ENCODE data around the gene AATK. TPM values are rescaled to one million over a fixed set of nuclear protein-coding genes. Genes with fewer than 3 reads are reported as not detected.

Gene AATK
- total RNA-seq, 2 donors from 2014 or later: 29.1 to 42.2 TPM

DNA sequence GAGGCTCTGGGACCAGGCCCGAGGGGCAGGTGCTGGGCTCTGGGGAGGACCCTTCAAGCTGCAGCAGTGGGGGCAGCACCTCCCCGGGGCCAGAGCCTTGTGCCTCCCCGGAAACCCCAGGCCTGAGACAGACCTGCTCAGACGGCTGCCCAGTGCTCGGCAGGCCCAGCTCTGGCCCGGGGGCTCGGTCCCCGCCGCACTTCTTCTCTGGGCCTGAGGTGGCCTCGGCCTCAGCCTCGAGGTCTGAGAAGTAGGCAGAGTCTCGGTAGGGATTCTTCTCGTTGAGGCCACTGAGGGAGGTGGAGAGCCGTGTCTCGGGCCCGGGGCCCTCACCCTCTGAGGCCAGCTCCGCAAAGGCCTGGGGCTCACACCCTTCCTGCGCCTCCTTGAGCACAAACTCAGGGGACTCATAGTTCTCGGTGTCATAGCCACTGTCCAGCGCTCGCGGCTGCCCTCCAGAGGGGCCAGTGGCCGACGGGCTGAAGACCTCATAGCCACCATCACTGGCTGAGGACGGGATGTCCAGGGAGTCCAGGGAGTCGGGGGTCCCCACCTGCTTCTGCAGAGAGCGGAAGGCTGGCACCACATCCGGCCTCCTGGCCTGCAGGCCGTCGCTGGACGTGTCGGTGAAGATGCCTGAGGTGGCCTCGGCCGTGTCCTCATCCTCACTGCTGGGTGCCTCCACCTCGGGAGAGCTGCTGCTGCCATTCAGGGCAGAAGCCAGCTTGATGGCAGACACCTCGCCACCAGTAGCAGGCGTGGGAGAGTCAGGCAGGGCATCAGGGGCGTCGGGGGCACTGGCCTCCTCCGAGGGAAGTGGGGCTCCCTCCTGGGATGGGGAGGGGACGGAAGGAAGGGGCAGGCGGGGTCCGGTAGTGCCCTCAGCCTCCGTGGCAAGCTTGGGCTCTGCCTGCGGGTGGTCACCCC is 45.1 kb downstream of the AATK start:
- DNase-seq (no peak), ATAC-seq (no peak)
- Histone ChIP-seq H3K36me3 (replicated peaks in 1 of 2; ENCODE audit: insufficient read depth in 1 of 2, low read depth in 2 of 2) (peaks cover 0 to 1% of the 10 kb centered on the region in 2 donors), H3K27ac (no peak overlapping the region), H3K4me3 (no peak overlapping the region), H3K9me3 (no peaks in the 10 kb centered on the region), H3K4me1 (no peaks in the 10 kb centered on the region), H3K27me3 (no peaks in the 10 kb centered on the region)
- WGBS, 2 donors: 82 to 91% methylated on average over 26 to 33 of the region's 45 CpGs
- intact Hi-C loops (cut with DNase I): no loop called here
- no peak for TF ChIP-seq POLR2A (IDR thresholded peaks at IDR 0.05)
- TF ChIP-seq CTCF (IDR thresholded peaks at IDR 0.05): no peak

- H3K27ac ChIP-seq: peak overlapping the region in 1 of 4 donors; percentile 12
- no peak overlapping the region for H3K4me3 ChIP-seq
- no peak for ATAC-seq
Measured at GRCh38 chr17:81120149-81120484, 45.9 kb downstream of the AATK start.

DNA sequence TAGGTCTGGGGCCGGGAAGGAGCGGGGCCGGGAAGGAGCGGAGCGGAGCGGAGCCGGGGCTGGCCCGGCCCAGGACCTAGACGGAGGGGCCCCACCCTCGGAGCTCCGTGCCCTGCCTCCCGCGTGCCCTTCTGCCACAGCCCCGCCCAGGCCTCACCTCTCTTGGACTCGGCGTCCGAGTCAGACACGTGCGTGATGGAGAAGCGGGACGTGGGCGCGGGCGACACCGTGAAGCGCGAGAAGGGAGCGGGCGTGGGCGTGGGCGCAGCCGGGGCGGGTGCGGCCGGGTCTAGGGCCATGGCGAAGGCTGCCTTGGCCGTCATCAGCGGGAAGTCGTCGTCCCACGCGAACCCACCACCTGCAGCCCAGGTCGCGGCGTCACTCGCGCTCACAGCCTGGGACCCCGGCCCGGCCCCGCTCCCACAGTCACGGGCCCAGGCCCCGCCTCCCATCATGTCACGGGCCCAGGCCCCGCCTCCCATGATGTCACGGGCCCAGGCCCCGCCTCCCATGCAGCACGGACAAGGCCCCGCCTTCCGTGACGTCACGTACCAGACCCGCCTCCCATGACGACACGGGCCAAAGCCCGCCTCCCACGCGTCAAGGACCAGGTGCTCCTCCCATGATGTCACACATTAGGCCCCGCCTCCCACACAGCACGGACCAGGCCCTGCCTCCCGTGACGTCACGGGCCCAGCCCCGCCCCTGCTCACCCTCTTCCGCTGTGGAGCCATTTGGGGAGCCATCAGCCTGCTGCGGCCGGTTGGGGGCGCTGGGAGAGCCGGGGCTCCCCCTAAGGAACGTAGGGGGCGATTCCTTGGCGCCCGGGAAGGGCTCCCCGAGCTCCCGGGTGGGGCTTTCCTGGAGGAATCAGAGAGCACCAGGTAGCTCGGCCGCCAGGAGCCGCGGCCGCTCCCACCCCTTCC is 46.5 kb downstream of the AATK start:
- intact Hi-C loops (cut with DNase I): no loop called here
- peak; percentile 56 to 70 (median 61) for DNase-seq
- Histone ChIP-seq H3K27me3 (no peaks in the 10 kb centered on the region), H3K4me3 (no peak overlapping the region), H3K36me3 (replicated peaks in 1 of 2; ENCODE audit: insufficient read depth in 1 of 2, low read depth in 2 of 2) (peaks cover 0 to 1% of the 10 kb centered on the region in 2 donors), H3K4me1 (no peaks in the 10 kb centered on the region), H3K27ac (peak overlapping the region in 1 of 4 donors; percentile 12), H3K9me3 (no peaks in the 10 kb centered on the region)
- no peak for TF ChIP-seq POLR2A (IDR thresholded peaks at IDR 0.05)
- no peak for TF ChIP-seq CTCF (IDR thresholded peaks at IDR 0.05)
- 66 to 68% methylated on average over 56 to 80 of the region's 89 CpGs for whole genome bisulfite sequencing, 2 donors
- ATAC-seq: peak; percentile 33

More at GRCh38 chr17:81120149-81120484, 45.9 kb downstream of the AATK start:
- intact Hi-C loops (cut with DNase I): no loop called here
- H3K4me1 ChIP-seq: no peaks in the 10 kb centered on the region
- TF ChIP-seq CTCF (IDR thresholded peaks at IDR 0.05): no peak
- H3K9me3 ChIP-seq: no peaks in the 10 kb centered on the region
- DNase-seq: no peak
- WGBS, 2 donors: 86 to 95% methylated on average over 24 to 32 of the region's 33 CpGs
- no peaks in the 10 kb centered on the region for H3K27me3 ChIP-seq
- peaks cover 0 to 1% of the 10 kb centered on the region in 2 donors for H3K36me3 ChIP-seq (replicated peaks in 1 of 2; ENCODE audit: insufficient read depth in 1 of 2, low read depth in 2 of 2)

- no peak for ATAC-seq
- no peak overlapping the region for H3K4me3 ChIP-seq
- WGBS, 2 donors: 73 to 76% methylated on average over 22 of the region's 24 CpGs
- H3K4me1 ChIP-seq: no peaks in the 10 kb centered on the region
- H3K27me3 ChIP-seq: no peaks in the 10 kb centered on the region
- TF ChIP-seq CTCF (IDR thresholded peaks at IDR 0.05) (no peak), POLR2A (IDR thresholded peaks at IDR 0.05) (no peak)
- no peak overlapping the region for H3K27ac ChIP-seq
- no peaks in the 10 kb centered on the region for H3K36me3 ChIP-seq (replicated peaks in 1 of 2; ENCODE audit: insufficient read depth in 1 of 2, low read depth in 2 of 2)
- intact Hi-C loops (cut with DNase I): no loop called here
- no peak for DNase-seq
- no peaks in the 10 kb centered on the region for H3K9me3 ChIP-seq
Measured at GRCh38 chr17:81118308-81119221, 47.5 kb downstream of the AATK start.
